NCI-H2029 treated with DMSO at 0.1 percent for 48 hours (cell line): ENCODE measurements around the gene ENOX1.

Source experiments
- DNase-seq: peaks from one replicate; lab custom pipeline; 2025; lab: John Stamatoyannopoulos, UW

Gene ENOX1

DNA sequence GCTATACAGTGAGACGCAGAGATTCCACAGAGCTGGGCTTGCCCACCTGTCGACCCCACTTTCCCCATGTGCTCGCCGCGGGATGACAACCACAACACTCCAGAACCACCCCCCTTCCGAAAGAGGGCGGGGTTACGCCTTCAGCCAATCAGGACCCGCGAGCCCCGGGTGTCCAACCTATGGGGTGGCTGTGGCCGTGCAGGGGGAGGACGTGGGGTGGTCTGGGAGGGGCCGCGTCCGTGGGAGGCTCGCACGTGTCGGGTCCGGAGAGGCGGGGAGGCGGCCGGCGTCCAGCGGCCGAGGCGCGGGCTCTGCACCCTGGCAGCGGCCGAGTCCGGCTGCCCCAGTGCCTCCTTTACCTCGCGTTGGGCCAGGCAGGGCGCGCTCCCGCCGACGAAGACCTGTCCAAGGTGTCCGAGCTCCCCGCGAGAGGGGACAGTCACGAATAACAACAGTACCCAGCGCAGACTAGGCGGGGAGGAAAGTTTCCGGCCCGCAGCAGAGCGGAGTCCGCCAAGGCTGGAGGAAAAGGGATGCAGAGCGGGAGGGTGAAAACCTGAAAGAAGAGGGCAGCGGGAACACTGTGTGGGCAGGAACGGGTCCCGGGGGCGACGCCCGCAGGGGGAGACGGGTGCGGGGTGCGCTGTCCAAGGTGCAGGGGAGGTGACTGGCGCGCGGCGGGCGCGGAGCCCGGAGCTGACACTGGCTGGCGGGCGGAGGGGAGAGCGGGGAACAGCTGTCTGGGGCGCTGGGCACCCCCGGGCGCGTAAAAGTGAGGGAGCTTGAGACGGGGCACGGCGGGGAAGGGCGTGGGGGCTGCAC is 911 bp downstream of the ENOX1 start:
- no peak for DNase-seq

DNA sequence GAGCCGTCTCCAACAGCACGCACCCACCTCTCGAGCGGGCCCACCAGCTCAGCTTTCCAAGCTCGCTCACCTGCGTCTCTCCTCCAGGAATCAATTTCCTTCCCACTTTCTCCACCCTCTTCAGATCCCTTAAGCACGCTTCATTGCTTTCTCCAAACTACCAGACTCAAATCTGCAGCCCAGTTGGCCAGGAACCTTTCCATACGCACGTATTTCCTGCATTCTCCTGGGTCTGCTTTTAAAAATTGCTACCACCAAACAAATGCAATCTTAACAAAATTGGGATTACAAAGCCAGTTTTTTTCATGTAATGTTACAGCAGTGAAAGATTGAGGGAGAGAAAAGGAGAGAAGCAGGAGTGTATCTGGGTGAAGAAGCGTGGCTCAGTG is 1.5 kb downstream of the ENOX1 start:
- no peak for DNase-seq

DNA sequence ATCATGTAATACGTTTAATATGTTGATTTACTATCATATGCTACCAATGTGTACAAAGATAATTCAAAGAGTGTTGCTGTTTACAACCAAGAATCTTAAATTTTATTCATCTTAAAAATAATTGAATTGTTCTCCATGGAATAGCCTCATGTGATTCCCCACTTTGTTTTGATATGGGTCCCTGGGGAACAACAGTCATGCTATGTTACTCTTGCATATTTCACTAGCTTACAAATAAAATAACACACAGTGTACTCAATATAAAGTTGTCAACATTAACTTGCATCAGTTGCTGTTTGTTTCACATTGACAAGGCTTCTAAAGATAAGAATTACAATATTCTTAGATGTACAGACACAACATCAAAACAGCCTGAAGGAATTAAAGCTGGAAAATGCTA is 2.3 kb downstream of the ENOX1 start:
- DNase-seq, result no peak

DNA sequence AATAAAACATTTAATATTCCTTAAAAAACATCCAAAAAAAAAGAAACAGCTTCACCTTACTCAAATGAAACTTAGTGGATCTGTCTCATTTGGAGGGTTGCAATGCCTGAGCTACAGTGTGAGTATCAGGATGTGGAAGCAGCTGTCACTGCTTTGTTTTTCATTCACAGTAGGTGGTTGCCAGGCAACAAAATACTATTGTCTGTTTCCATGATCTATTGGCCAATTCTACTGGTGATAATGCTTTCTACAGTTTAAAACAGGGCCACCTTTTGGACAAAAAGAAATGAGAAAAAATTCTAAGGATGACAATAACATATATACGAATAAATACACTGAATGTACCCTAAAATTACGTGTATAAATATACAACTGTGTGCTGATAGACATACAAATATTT is 3.0 kb downstream of the ENOX1 start:
- no peak for DNase-seq

DNA sequence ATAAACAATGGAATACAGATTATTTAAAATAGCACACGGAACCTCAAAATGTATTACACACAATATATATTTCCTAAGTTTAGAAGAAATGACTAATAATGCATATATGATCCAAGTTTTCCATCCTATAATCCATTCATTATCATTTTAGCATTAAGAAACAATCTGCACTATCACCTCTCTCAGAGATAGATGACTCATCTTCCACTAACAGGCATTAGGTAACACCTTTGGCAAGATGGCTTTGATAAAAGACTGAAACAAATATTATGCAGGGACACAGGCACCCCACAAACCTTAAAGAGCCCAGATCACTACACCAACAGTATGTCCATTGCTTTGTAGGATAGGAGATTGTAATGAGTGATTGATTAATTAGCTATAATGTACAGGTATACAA is 4.1 kb downstream of the ENOX1 start:
- DNase-seq, result no peak

DNA sequence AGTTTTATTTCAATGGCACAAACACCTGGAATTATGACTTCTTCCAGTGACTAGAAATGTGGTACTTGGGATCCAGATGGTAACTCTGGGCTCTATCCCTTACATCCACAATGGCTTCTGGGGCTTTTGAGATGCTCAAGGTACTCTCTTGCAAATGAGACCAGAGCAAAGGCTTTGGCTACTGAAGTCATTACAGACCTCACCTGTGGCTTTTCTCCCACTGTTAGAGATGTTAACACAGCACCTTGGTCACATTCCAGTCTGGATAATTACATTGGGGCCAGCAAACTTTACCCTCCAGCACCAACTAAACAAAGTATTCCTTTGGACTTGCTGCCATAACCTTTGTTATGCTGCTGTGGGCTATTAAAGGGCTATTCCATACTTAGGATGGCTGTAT is 6.1 kb downstream of the ENOX1 start:
- DNase-seq, result no peak

DNA sequence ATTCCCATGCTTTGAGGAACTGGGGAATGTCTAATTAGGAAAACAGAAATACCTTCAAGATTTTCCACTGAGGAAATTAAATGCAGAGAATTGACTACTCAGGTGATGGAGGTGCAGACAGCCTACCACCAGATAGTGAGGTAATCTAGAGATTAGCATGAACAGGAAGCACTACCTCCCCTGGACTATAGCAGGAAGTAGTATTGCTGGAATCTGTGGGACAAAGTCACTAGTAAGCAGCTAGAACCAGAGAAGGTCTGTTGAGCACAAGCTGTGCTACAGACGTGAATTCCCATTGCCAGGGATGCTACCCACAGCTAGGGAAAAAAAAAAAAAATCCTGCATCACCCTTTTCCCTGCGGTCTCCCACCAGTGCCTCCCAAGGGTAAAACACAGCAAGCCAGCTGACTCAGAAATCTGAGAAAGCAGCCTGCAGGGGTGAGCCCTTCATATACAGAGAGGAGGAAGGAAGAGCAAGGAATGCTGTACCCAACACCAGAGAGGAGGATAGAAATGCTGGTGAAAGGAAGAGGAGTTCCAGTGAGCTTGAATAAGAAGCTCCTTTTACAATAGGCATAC is 10.2 kb downstream of the ENOX1 start:
- no peak for DNase-seq

DNA sequence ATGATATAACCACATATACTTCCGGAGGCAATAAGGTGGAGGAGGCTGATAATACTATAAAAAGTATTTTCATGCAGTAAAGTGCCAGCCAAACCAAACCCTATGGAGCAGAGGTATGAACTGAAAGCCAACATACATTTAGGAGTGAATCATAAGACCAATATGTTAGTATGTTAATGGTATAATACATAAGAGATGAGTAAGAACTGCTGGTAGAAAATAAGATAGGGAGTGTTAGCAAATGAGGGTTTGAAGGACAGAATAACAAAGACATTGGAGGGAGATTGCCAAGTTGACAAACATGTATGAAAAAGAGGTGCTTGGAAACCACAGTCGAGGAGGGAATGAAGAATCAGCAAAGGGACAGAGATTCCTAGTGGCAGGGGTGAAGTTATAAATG is 10.8 kb downstream of the ENOX1 start:
- no peak for DNase-seq

DNA sequence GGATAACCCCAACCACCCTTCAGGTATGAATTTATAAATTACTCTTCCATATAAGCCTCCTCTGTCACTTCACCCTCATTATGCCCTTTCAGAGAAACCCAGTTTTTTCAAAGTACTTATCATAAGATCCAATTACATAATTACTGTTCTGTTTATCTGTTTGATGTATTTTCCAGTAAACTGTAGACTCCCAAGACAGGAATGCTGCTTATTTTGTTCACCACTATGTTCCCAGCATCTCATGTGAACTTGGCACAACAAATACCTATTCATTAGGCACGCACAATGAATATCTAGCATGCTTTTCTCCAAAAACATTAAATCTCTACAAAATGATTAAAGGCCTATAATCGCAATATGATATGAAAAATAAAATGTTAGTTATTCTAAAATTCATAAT is 13.2 kb downstream of the ENOX1 start:
- DNase-seq, result no peak

DNA sequence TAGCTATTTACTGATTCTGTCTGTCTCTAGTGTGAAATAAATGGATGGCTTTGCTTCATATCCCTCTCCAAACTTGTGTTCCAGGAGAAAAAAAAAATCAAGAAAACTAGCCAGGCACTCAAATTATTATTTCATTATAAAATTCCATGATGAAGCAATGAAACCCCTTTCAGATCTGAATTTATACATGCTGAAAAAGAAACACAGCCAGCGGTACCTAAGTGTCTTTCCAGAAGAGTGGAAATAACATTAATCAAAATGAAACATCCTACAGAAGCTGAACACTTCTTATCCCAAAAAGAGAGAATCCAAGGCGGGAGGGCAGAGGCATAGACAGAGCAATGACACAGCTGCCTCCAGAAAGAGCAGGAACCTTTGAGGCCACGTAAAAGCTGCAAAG is 15.9 kb downstream of the ENOX1 start:
- no peak for DNase-seq

DNA sequence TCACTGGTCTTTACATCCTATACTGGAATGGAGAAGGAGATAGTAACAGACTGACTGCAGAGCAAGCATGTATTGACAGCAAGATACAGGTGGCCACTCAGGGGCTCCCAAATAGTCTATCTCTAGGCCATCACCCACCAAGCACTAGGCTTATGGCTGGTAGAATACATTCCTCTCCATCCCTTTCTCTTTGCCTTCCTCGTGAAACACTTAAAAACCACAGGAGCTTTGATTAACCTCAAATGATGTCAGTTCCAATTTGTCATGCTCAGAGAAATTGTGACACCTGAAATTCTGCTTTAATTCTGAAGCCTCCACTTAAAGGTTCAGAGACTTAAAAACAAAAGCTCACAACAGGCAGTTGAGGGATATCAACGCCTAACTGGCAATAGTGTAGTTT is 17.2 kb downstream of the ENOX1 start:
- DNase-seq, result no peak

DNA sequence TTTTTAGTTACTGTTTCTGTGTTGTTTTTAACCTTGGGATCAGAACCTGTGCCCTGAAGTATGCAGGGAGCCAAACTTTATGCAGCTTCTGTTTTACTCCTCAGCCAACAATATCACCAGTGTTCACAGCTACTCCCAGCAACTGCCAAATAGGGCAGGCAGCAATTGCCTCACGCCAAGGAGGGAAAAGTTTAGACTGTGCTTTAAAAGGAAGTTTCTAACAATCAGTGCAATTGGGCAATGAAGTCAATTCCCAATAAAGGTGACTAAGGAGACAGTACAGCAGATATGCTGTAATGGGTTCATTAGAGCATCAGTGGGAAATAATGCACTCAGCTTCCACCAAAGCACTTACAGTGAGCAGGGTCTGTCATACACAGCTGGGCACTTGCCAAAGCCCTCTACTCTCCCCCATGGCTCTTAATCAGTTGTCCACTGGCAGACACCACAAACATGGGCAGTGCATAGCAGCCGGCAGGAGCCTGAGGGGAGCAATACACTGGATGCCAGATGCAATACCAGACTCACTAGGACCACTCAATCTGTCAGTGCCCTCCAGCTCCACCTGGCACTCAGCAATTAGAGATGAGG is 19.3 kb downstream of the ENOX1 start:
- no peak for DNase-seq

DNA sequence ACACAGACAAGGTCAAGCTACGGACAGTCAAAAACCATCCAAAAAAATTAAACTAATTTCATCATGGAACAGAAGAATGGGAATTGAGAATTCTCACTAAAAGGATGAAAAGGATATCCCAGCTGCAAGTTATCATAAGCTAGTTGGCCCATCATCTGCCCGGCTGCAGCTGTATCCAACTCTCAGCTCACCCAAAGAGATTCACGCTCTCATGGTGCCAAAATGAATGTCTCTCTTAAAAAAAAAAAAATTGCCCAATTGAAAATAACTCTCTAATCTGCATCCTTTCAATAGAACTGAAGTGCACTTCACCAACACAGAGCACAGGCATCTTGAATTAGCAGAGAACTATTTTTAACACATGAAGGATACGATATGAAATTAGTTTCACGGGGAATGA is 20.0 kb downstream of the ENOX1 start:
- no peak for DNase-seq

DNA sequence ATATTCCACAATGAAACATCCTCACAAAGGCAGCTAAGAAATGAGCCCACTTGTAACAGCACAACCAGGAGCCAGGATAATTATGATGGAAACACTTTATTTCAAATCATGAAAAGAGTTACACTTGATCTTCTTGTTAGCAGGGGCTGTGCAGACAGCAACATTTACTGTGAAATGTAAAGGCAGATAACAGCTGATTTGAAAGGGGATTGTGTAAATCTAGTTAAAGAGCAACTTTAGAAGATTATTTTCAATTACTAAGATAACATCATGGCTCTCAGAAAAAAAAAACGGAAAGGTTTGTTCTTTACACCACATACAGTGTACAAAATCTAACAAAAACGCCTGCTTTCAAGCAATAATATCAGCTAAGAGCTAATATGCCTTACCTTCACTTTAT is 22.4 kb downstream of the ENOX1 start:
- DNase-seq, result no peak

DNA sequence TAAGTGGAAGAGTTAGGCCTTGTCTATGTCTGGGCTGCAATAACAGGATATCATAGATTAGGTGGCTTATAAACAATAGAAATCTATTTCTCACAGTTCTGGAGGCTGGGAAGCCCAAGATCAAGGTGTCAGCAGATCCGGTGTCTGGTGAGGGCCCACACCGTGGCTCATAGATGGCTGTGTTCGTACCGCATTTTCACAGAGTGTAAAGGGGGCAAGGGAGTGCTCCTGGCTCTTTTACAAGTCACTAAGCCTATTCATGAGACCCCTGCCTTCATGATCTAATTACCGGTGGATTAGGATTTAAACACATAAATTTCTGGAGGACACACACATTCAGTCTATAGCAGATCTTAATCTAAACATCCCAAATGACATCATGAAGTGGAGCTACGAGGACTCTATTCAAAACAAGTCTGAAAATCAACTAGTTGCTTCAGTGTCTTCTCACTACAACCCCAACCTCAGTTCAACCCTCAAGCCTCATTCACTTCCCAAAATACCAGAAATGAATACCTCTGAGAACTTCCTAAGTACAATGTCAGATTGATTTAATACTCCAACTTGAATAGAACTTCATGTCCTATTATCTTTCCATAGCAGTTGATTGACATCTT is 23.5 kb downstream of the ENOX1 start:
- no peak for DNase-seq

DNA sequence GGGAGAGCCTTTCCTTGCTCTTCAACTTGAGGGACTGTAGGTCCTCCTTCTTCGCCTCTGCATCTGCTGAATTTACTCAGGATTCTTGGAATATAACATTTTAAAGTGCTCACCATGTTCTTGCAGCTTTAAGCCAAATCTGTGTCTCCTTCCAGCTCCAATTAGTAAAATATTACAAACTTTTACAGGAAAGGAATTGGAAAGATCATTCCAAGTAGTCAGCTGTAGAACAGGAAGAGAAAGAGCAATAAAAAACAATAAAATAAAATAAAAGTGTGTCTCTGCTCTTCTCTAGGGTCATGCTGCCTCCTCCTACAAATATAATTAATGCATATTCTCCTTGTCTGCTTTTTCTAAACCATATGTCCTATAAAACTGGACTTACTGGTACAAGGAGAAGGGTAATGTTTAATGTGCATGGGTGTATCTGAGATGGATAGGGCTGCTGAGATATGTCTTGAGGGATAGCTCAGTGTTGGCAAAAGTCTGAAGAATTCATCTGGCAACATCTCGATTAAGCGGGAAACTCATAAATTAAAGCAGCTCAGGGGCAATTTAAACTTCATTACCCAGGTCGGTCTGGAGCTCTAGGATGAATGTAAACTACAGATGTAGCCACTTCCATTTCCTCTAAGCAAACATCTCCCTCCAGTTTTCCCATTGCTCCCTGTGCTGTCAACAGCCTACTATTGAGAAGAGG is 25.0 kb downstream of the ENOX1 start:
- no peak for DNase-seq

DNA sequence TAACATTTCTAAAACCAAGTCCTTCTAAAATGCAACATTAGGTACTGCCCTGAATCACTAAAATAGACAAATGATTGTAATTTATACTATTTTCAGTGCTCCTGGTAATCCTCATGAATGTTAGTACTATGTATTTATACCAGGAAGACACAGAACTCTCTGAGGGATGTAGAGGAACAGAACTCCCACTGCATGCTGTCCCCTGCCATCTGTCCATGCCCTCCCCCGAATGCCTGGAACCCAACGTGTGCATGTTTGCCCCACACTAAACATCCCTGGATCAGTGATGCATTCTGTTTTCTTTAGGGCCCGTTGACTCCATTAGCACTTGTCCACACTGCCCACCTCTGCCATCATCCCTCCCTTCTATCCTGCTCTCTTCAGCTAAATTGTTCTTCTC is 26.5 kb downstream of the ENOX1 start:
- DNase-seq, result no peak

DNA sequence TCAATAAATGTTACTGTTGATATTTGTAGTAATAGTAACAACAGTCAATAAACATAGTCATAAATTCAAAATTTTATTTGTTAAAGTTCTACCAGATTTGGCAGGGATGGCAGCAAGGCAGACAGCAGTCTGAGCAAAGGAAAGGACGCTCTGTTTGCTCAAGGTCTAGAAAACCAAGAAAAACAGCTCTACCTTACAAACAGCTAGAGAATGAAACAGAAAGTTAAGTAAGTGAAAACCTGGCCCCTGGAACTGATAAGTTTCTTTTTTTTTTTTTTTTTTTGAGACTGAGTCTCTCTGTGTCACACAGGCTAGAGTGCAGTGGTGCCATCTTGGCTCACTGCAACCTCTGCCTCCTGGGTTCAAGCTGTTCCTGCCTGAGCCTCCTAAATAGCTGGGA is 27.9 kb downstream of the ENOX1 start:
- DNase-seq, result no peak

DNA sequence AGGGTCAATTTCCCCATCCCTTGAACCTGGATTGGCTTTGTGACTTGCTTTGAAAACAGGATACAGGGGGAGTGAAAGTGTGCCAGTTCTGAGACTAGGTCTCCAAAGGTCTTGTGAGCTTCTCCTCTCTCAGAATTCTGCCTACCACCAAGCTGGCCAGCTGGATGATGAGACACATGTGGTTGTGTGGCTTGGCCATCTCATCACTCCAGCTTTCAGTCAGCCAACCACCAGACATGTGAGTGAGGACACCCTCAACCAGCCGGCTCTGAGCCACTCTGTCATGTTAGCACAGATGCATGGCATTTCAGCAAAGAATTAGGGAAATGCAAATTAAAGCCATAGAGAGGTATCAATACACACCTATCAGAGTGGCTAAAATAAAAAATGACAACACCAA is 29.5 kb downstream of the ENOX1 start:
- no peak for DNase-seq

DNA sequence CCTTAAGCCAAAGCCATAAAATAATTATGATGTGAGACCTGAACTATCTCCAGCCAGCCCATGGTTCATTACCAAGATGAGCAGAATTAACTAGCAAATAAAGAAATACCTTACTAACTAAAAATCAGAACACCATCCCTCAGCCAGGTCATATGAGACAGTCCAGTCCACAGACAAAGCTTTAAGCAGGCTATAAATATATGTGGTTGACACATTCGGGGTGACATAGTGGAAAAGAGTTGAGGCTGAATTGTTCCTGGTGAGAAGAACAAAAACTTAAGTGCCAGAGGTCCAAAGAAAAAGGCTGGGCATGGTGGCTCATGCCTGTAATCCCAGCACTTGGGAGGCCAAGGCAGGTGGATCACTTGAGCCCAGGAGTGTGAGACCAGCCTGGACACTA is 30.9 kb downstream of the ENOX1 start:
- no peak for DNase-seq

DNA sequence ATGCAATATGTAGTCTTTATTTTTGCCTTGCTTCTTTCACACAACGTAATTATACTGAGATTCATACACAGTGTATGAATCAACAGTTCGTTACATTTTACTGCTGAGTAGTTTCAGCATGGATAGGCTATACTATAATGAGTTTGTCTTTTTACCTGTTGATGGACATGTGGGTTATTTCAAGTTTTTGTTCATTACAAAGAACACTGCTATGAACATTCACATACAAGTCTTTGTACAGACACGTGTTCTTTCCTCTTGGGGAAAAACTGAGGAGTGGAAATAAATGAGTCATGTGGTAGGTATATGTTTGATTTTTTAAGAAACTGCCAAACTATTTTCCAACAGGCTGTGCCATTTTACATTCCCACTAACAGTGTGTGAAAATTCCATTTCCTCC is 35.1 kb downstream of the ENOX1 start:
- no peak for DNase-seq

DNA sequence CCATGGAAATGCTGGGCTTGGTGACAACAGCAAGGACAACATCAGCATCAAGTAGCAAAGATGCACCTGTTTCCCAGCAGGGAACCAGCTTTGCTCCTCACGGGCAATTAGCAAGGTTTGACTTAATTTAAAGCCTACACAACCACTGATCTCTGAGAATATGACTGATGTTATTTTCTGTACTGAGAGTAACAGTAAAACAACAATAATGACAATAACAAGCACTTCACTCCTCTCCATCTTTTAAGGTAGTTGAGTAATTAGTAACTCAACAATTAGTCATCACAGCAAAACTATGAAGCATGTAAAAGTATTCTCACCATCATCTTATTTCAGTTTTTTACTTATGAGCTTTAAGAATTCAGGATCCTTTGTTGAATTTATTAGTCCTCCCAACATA is 37.3 kb downstream of the ENOX1 start:
- DNase-seq, result no peak
